HL-60 (cell line): ENCODE measurements around the gene RFFL.
A peak's percentile ranks its signal among the peaks of the same experiment; 100 is the strongest.

Experiments used
- DNase-seq, 2 experiments: peaks; one replicate each; pipeline ENCODE4 v3.0.0-alpha.2; 2010 to 2020; ENCODE audit warnings: low read depth in 1 of 2, low spot score in 1 of 2
- H3K27ac ChIP-seq: fragments of 250-450 bp; sonication (Bioruptor Pico); replicated peaks from 2 replicates; pipeline ENCODE4 v1.5.1; 2020; ENCODE audit warnings: mild to moderate bottlenecking, moderate library complexity
- H3K27me3 ChIP-seq: fragments of 250-450 bp; sonication (Bioruptor Pico); 2 replicates; pipeline ENCODE4 v1.5.1; 2021; ENCODE audit warnings: mild to moderate bottlenecking, moderate library complexity; ENCODE audit not compliant: insufficient read depth, poor library complexity, severe bottlenecking
- H3K4me3 ChIP-seq: replicated peaks from 2 replicates; pipeline ENCODE4 v1.5.1; 2011; ENCODE audit warnings: mild to moderate bottlenecking, control low read depth, low read length; ENCODE audit not compliant: insufficient read depth
- CTCF ChIP-seq: IDR thresholded peaks from one replicate; pipeline ENCODE4 v1.5.1; 2011; ENCODE audit warnings: low read length, control low read depth, inconsistent platforms; ENCODE audit not compliant: insufficient read depth
- GABPA ChIP-seq: IDR thresholded peaks from 2 replicates; pipeline ENCODE4 v1.6.1; 2012; ENCODE audit warnings: low read depth
- POLR2AphosphoS5 ChIP-seq: IDR thresholded peaks from 2 replicates; pipeline ENCODE4 v1.6.1; 2012; ENCODE audit warnings: low read depth
- REST ChIP-seq: IDR thresholded peaks from 2 replicates; pipeline ENCODE4 v1.6.1; 2012; ENCODE audit warnings: low read depth; ENCODE audit not compliant: insufficient replicate concordance
- SPI1 ChIP-seq: IDR thresholded peaks from 2 replicates; pipeline ENCODE4 v1.6.1; 2012; ENCODE audit warnings: low read depth, mild to moderate bottlenecking, borderline replicate concordance

RFFL gene

GRCh38 chr17:35051579-35052240, 11.8 kb downstream of the RFFL start:
- TF ChIP-seq GABPA: no peak
- no peak for TF ChIP-seq CTCF
- no peak for TF ChIP-seq REST
- TF ChIP-seq SPI1: no peak
- no peak for TF ChIP-seq POLR2AphosphoS5
- DNase-seq: peak in 1 of 2 experiments; percentile 42
- peak overlapping the region; percentile 87 for H3K27ac ChIP-seq

GRCh38 chr17:35051183-35051578, 12.3 kb downstream of the RFFL start:
- no peaks in the 10 kb centered on the region for H3K27me3 ChIP-seq
- H3K4me3 ChIP-seq: no peak overlapping the region
- DNase-seq: peak in 1 of 2 experiments; percentile 86
- TF ChIP-seq SPI1 (peak; percentile 96), CTCF (no peak), GABPA (peak; percentile 60), REST (no peak), POLR2AphosphoS5 (0 out of 2 replicates have a peak, but pooled peaks have one; percentile 23)
- H3K27ac ChIP-seq: peak overlapping the region; percentile 87

More at GRCh38 chr17:35051579-35052240, 11.8 kb downstream of the RFFL start:
- Histone ChIP-seq H3K27me3 (no peaks in the 10 kb centered on the region), H3K4me3 (no peak overlapping the region)

GRCh38 chr17:35050170-35050569, 13.3 kb downstream of the RFFL start:
- Histone ChIP-seq H3K4me3 (no peak overlapping the region), H3K27me3 (no peaks in the 10 kb centered on the region), H3K27ac (peak overlapping the region; percentile 87)
- no peak for DNase-seq
- TF ChIP-seq CTCF: no peak
- no peak for TF ChIP-seq REST
- TF ChIP-seq SPI1: no peak
- no peak for TF ChIP-seq POLR2AphosphoS5
